ENCODE measurements around the gene GYS1. TPM values are rescaled to one million over a fixed set of nuclear protein-coding genes. Genes with fewer than 3 reads are reported as not detected.

GYS1 gene
- total and polyA plus RNA-seq, 12 donors, result 23.7 to 63.9 (median 37.3) TPM

DNA sequence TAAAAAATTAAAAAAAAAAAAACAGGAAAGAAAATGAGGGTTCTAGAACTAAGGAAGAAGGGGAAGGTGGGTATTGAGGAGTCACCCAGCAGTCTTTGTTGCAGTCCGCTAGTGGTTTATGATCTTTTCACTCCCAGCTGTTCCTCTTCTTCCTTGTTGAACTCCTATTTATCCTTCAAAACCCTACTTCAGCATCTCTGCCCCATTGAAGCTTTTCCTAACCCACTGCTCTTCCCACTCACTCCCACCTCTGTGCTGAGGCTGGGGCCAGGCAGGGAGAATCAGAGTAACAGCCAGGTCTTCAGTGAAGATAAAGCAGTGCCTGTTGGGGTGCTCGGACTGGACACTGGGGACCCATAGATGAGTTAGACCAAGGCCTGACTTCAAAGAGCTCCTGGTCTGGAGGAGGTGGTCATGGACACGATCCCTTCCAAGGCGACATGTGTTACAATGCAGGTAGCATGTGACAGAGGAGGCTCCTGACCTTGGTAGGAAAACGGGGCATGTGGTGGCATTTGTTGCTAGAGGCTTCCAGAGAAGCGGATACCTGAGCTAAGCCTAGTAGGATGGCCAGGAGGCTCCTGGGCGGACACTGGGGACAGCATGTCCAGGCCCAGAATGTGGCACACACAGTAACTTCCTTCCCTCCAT lies 12.0 kb upstream of the GYS1 start:
- Histone ChIP-seq H3K9me3 (replicated peaks in 1 of 3) (no peaks in the 10 kb centered on the region), H3K27ac (no peak overlapping the region), H3K27me3 (no peaks in the 10 kb centered on the region), H3K4me3 (no peak overlapping the region), H3K4me1 (replicated peaks in 1 of 2) (no peaks in the 10 kb centered on the region), H3K36me3 (replicated peaks in 1 of 2) (peaks cover 0 to 60% of the 10 kb centered on the region in 2 donors)
- WGBS, 4 donors, result 88 to 95% (median 89%) methylated on average over 5 to 7 of the region's 7 CpGs
- no peak for TF ChIP-seq POLR2A (IDR thresholded peaks at IDR 0.05)
- TF ChIP-seq, protein P1, sequence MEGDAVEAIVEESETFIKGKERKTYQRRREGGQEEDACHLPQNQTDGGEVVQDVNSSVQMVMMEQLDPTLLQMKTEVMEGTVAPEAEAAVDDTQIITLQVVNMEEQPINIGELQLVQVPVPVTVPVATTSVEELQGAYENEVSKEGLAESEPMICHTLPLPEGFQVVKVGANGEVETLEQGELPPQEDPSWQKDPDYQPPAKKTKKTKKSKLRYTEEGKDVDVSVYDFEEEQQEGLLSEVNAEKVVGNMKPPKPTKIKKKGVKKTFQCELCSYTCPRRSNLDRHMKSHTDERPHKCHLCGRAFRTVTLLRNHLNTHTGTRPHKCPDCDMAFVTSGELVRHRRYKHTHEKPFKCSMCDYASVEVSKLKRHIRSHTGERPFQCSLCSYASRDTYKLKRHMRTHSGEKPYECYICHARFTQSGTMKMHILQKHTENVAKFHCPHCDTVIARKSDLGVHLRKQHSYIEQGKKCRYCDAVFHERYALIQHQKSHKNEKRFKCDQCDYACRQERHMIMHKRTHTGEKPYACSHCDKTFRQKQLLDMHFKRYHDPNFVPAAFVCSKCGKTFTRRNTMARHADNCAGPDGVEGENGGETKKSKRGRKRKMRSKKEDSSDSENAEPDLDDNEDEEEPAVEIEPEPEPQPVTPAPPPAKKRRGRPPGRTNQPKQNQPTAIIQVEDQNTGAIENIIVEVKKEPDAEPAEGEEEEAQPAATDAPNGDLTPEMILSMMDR (IDR thresholded peaks at IDR 0.05), result no peak
- DNase-seq, result no peak
- intact Hi-C loops (cut with DNase I), result no loop called here

DNA sequence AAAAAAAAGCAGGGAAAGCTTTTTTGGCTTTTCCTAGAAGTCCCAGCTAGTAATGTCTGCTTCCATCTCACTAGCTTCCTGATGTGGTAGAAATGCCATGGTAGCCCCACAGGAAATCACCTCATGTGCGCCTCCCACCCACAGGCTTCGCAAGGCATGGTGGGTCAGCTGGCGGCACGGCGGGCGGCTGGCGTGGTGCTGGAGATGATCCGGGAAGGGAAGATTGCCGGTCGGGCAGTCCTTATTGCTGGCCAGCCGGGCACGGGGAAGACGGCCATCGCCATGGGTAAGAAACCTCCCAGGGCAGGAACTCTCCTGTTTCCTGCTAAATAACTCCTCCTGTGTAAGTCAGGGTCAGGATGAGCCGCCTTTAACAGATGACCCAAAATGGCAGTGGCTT lies 11.0 kb upstream of the GYS1 start:
- H3K9me3 ChIP-seq (replicated peaks in 1 of 3), result no peaks in the 10 kb centered on the region
- H3K27me3 ChIP-seq, result no peaks in the 10 kb centered on the region
- TF ChIP-seq, protein P1 (IDR thresholded peaks at IDR 0.05), result no peak
- TF ChIP-seq POLR2A (IDR thresholded peaks at IDR 0.05), result no peak
- WGBS, 4 donors, result 96 to 99% (median 98%) methylated on average over 13 to 15 of the region's 15 CpGs
- H3K27ac ChIP-seq, result no peak overlapping the region
- peaks cover 0 to 51% of the 10 kb centered on the region in 2 donors for H3K36me3 ChIP-seq (replicated peaks in 1 of 2)
- no peak overlapping the region for H3K4me3 ChIP-seq
- no peak for DNase-seq
- no peaks in the 10 kb centered on the region for H3K4me1 ChIP-seq (replicated peaks in 1 of 2)
- intact Hi-C loops (cut with DNase I), result no loop called here

DNA sequence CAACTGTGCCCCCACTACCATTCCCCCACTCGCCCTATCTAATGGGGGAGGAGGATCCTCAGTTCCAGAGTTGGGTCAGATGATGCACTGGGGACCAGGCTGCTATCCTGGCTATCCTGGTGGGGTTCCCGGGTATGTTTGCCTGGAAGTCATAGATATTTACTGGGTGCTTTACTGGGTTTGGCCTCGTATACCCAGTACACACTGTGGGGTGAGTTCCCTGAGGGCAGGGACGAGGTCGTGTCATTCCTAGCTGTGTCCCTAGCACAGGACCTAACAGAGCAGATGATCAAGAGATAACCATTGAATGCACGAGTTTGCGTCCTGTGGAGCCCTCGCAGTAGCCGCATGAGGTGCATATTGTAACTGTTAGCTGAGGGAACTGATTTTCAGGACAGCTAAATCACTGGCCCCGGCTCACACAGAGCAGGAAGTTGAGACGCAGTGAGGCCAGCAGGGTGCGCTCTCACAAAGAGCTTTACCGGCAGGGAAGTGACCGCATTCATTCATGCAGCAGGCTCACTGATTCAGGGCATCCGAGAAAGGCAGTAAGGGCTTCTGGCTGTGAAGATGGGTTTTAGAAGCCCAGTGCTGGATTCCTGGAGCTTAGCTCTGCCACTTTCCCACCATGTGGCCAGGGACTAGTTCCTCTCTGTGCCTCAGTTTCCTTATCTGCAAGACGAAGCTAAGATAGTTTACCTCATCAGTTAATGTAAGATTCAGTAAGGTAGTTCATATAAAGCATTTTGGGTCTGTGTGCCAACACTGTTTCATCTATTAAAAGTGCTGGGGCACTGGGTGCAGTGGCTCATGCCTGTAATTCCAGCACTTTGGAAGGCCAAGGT lies 6.6 kb upstream of the GYS1 start:
- no peak for TF ChIP-seq POLR2A (IDR thresholded peaks at IDR 0.05)
- TF ChIP-seq, protein P1 (IDR thresholded peaks at IDR 0.05), result peak; percentile 28 to 55 (median 48)
- intact Hi-C loops (cut with DNase I), result no loop called here
- Histone ChIP-seq H3K36me3 (replicated peaks in 1 of 2) (peaks cover 0 to 21% of the 10 kb centered on the region in 2 donors), H3K9me3 (replicated peaks in 1 of 3) (no peaks in the 10 kb centered on the region), H3K4me3 (no peak overlapping the region), H3K27ac (no peak overlapping the region), H3K27me3 (no peaks in the 10 kb centered on the region), H3K4me1 (replicated peaks in 1 of 2) (peaks cover 0 to 4% of the 10 kb centered on the region in 2 donors)
- DNase-seq, result peak in 4 of 7 donors; percentile 58 to 72 (median 63)
- 55 to 84% (median 65%) methylated on average over 8 to 16 of the region's 16 CpGs for WGBS, 4 donors

DNA sequence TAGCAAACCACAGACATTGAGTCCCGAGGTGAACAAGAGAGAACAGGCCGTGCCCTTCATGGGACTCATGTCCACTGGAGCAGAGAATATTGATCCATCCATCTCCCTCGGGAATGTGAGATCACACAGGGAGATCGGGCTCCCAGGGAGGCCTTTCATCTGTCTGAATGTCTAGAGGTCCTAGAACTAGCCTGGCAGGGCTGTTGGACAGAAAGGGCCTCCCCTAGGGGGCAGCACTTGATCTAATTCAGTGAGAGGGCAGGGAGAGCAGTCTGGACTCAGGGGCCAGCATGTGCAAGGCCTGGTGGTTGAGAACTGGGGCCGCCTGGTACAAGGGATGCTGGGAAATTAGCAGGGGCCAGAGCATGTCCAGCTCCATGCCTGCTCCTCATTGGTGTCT lies 4.9 kb upstream of the GYS1 start:
- Histone ChIP-seq H3K4me1 (replicated peaks in 1 of 2) (peaks cover 0 to 12% of the 10 kb centered on the region in 2 donors), H3K27ac (no peak overlapping the region), H3K9me3 (replicated peaks in 1 of 3) (no peaks in the 10 kb centered on the region), H3K36me3 (replicated peaks in 1 of 2) (peaks cover 0 to 6% of the 10 kb centered on the region in 2 donors), H3K27me3 (no peaks in the 10 kb centered on the region), H3K4me3 (no peak overlapping the region)
- WGBS, 4 donors, result 62 to 72% (median 70%) methylated on average over 3 to 5 of the region's 5 CpGs
- TF ChIP-seq, protein P1 (IDR thresholded peaks at IDR 0.05), result peak in 4 of 6 experiments; percentile 19 to 42 (median 24)
- TF ChIP-seq POLR2A (IDR thresholded peaks at IDR 0.05), result no peak
- intact Hi-C loops (cut with DNase I), result no loop called here
- peak in 3 of 7 donors; percentile 49 to 62 (median 57) for DNase-seq

Data from adrenal gland (tissue), 12 donors.